Hepatocyte (in vitro differentiated cells): Measurements from ENCODE around the gene SGCD. TPM values are rescaled to one million over a fixed set of nuclear protein-coding genes. Genes with fewer than 3 reads are reported as not detected.
A peak's percentile ranks its signal among the peaks of the same experiment; 100 is the strongest.

Source experiments
- DNase-seq: peaks from one replicate; pipeline ENCODE4 v3.0.0-alpha.2; 2016; ENCODE audit warnings: low spot score
- H2AFZ ChIP-seq: fragments of 200-600 bp; sonication (generic); 2 replicates; pipeline ENCODE4 v1.6.0; 2016; ENCODE audit warnings: antibody characterized with exemption, mild to moderate bottlenecking
- H3K27ac ChIP-seq: fragments of 200-600 bp; sonication (generic); 2 replicates; pipeline ENCODE4 v1.5.1; 2016; ENCODE audit warnings: mild to moderate bottlenecking
- H3K27me3 ChIP-seq: fragments of 200-600 bp; sonication (generic); 2 replicates; pipeline ENCODE4 v1.6.1; 2016
- H3K36me3 ChIP-seq: fragments of 200-600 bp; sonication (generic); replicated peaks from 2 replicates; pipeline ENCODE4 v1.5.1; 2016; ENCODE audit warnings: low read depth; ENCODE audit not compliant: insufficient read depth
- H3K4me1 ChIP-seq: fragments of 200-600 bp; sonication (generic); 2 replicates; pipeline ENCODE4 v1.5.1; 2016; ENCODE audit warnings: mild to moderate bottlenecking, moderate library complexity; ENCODE audit not compliant: insufficient read depth
- H3K4me2 ChIP-seq: fragments of 200-600 bp; sonication (generic); 2 replicates; pipeline ENCODE4 v1.6.0; 2016
- H3K4me3 ChIP-seq: fragments of 200-600 bp; sonication (generic); 2 replicates; pipeline ENCODE4 v1.5.1; 2016; ENCODE audit warnings: mild to moderate bottlenecking
- H3K79me2 ChIP-seq: fragments of 200-600 bp; sonication (generic); 2 replicates; pipeline ENCODE4 v1.6.0; 2017; ENCODE audit warnings: mild to moderate bottlenecking
- H3K9me2 ChIP-seq: fragments of 200-600 bp; sonication (generic); replicated peaks from 2 replicates; pipeline ENCODE4 v1.6.0; 2017; ENCODE audit warnings: mild to moderate bottlenecking; ENCODE audit not compliant: insufficient read depth
- H3K9me3 ChIP-seq: fragments of 200-600 bp; sonication (generic); 2 replicates; pipeline ENCODE4 v1.5.1; 2016; ENCODE audit warnings: low read depth, mild to moderate bottlenecking
- H4K20me1 ChIP-seq: fragments of 200-600 bp; sonication (generic); 2 replicates; pipeline ENCODE4 v1.6.0; 2016; ENCODE audit warnings: mild to moderate bottlenecking; ENCODE audit not compliant: insufficient read depth, poor library complexity, severe bottlenecking
- CTCF ChIP-seq: fragments of 200-600 bp; sonication (generic); IDR thresholded peaks from 2 replicates; pipeline ENCODE4 v1.5.1; 2016; ENCODE audit warnings: antibody characterized with exemption, mild to moderate bottlenecking; ENCODE audit not compliant: poor library complexity
- EZH2 ChIP-seq: fragments of 200-600 bp; sonication (generic); IDR thresholded peaks from 2 replicates; pipeline ENCODE4 v1.6.1; 2016; ENCODE audit warnings: antibody characterized with exemption, mild to moderate bottlenecking, borderline replicate concordance
- EZH2phosphoT487 ChIP-seq: fragments of 200-600 bp; sonication (generic); IDR thresholded peaks from one replicate; pipeline ENCODE4 v1.6.1; 2018; ENCODE audit warnings: antibody characterized with exemption, mild to moderate bottlenecking, low read depth, moderate library complexity; ENCODE audit not compliant: unreplicated experiment, severe bottlenecking
- WGBS: methylation state at CpG from one replicate; pipeline ENCODE4 v1.1.6; 2016; ENCODE audit warnings: low lambda C conversion rate; ENCODE audit errors: missing lambda C conversion rate; 5-methylcytosine and 5-hydroxymethylcytosine counted together
- polyA plus RNA-seq: library from polyadenylated mRNA; unstranded; fragments of >200 nt; fragmentation: Nextera tagmentation; extraction: Ambion mirVana; gene quantifications from 2 replicates; pipeline ENCODE4 v1.2.1, GENCODE V29; 2016
- total RNA-seq: library from RNA; depleted of rRNA; stranded (reverse); fragments of >200 nt; gene quantifications from 2 replicates; pipeline ENCODE4 v1.2.3, GENCODE V29; 2014

Gene SGCD
- total and polyA plus RNA-seq, 2 experiments from 2014 or later: 3.8 to 8.8 TPM

GRCh38 chr5:156474251-156474650 lies 147.3 kb downstream of the SGCD start:
- H3K27ac ChIP-seq: no peak overlapping the region
- H2AFZ ChIP-seq: no peak overlapping the region
- no peak overlapping the region for H3K4me2 ChIP-seq
- DNase-seq: no peak
- H3K36me3 ChIP-seq: no peaks in the 10 kb centered on the region
- H3K79me2 ChIP-seq: no peaks in the 10 kb centered on the region
- H3K27me3 ChIP-seq: no peaks in the 10 kb centered on the region
- H3K9me2 ChIP-seq: no peaks in the 10 kb centered on the region
- no peak for TF ChIP-seq EZH2
- TF ChIP-seq EZH2phosphoT487: no peak
- peaks cover 12% of the 10 kb centered on the region for H3K4me1 ChIP-seq
- no peaks in the 10 kb centered on the region for H4K20me1 ChIP-seq
- no peak overlapping the region for H3K4me3 ChIP-seq
- WGBS: 86% methylated on average over 5 of the region's 5 CpGs
- H3K9me3 ChIP-seq: no peaks in the 10 kb centered on the region

- Histone ChIP-seq H3K4me2 (peak overlapping the region; percentile 18), H3K27me3 (no peaks in the 10 kb centered on the region), H3K9me2 (no peaks in the 10 kb centered on the region), H2AFZ (no peak overlapping the region), H4K20me1 (no peaks in the 10 kb centered on the region), H3K9me3 (no peaks in the 10 kb centered on the region), H3K79me2 (no peaks in the 10 kb centered on the region), H3K36me3 (no peaks in the 10 kb centered on the region), H3K27ac (no peak overlapping the region), H3K4me1 (peaks cover 12% of the 10 kb centered on the region), H3K4me3 (no peak overlapping the region)
- peak; percentile 17 for DNase-seq
- TF ChIP-seq EZH2 (no peak), EZH2phosphoT487 (no peak), CTCF (no peak)
- 35% methylated on average over 4 of the region's 4 CpGs for WGBS
Observed at GRCh38 chr5:156475182-156476157, 148.5 kb downstream of the SGCD start.

- Histone ChIP-seq H3K27ac (no peak overlapping the region), H3K36me3 (no peaks in the 10 kb centered on the region), H3K4me1 (peaks cover 12% of the 10 kb centered on the region), H3K79me2 (no peaks in the 10 kb centered on the region), H3K4me2 (no peak overlapping the region), H3K9me2 (no peaks in the 10 kb centered on the region), H3K4me3 (no peak overlapping the region), H3K27me3 (no peaks in the 10 kb centered on the region), H4K20me1 (no peaks in the 10 kb centered on the region), H2AFZ (no peak overlapping the region), H3K9me3 (no peaks in the 10 kb centered on the region)
- DNase-seq: no peak
- no peak for TF ChIP-seq CTCF
- TF ChIP-seq EZH2phosphoT487: no peak
- TF ChIP-seq EZH2: no peak
- WGBS: 90% methylated on average over 3 of the region's 3 CpGs
Observed at GRCh38 chr5:156476158-156476551, 149.2 kb downstream of the SGCD start.

GRCh38 chr5:156476678-156477077 lies 149.7 kb downstream of the SGCD start:
- no peaks in the 10 kb centered on the region for H3K36me3 ChIP-seq
- H3K27me3 ChIP-seq: no peaks in the 10 kb centered on the region
- H4K20me1 ChIP-seq: no peaks in the 10 kb centered on the region
- H3K4me1 ChIP-seq: peaks cover 12% of the 10 kb centered on the region
- no peaks in the 10 kb centered on the region for H3K9me2 ChIP-seq
- H3K79me2 ChIP-seq: no peaks in the 10 kb centered on the region
- no peak overlapping the region for H3K4me2 ChIP-seq
- no peak overlapping the region for H2AFZ ChIP-seq
- no peak overlapping the region for H3K27ac ChIP-seq
- WGBS: 91% methylated on average over 2 of the region's 2 CpGs
- H3K4me3 ChIP-seq: no peak overlapping the region
- no peak for TF ChIP-seq EZH2phosphoT487
- no peak for TF ChIP-seq CTCF
- no peaks in the 10 kb centered on the region for H3K9me3 ChIP-seq
- DNase-seq: no peak
